Measurements from ENCODE around the gene TIMM13.
"Not testable (repeated sequence)": the region's sequence is repeated elsewhere in the genome, so short reads cannot be mapped to it uniquely, and the experiment has no call there.

TIMM13 gene

GRCh38 chr19:2429917-2430535 is 2.6 kb upstream of the TIMM13 start:
- no peak for DNase-seq

DNA sequence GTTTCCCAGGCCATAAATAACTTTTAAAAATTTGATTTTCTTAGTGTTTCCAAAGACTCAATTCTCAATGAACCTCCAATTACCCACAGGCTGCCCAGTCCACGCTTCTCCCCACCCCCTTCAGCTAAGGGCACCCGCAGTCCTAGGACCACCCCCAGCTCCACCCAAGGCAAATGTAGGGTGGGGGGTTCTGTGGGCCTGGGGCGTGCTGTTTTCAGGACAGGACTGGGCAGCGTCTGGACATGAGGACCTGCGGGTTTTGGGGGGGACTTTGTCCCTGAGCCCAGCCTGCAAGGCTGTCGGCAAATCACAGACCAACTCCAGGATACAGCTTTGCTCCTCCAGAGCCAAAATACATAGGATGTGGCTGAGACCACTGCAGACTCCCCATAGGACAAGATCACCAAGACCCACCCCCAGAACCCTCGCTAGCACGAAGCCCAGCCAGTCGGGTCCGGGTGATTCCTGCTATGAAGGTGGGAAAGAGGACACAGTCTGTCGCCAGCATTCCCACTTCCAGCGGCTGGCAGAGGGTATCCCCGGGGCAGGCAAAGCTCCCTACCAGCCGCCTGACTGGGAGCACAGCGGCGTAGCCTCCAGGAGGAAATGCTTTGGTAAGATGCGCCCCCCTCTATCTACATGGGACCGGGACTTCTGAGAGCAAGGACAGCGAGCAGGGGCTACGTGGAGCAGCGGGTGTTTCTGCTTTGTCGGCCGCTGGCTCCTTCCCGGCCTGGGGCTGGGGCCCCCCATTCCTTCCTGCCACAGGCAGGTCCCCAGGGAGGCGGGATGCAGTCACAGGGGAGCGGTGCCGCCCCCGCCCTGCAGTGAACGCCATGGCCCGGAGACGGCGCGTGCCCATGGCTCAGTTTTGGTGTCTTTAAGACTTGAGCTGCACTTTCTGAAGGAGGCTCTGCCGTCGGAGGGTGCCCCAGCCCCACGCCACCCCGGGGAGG is 1.6 kb upstream of the TIMM13 start:
- no peak for DNase-seq

DNA sequence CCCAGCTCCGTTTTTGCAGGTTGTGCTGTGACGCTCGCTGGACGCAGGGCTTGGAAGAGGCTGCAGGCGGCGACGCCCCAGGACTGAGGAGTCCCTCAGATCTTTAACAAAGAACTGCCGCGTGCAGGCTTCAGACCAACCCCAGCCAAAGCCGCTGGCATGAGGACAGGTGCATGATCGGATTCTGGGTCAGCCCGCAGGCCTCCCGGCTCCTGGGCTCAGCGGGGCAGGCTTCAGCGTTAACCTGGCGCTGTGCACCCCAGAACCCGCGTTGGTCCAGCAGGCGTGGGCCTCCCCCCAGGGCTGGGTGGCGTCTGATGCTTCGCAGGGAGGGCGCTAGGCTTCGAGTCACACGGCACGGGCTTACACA is 920 bp upstream of the TIMM13 start:
- DNase-seq = no peak

DNA sequence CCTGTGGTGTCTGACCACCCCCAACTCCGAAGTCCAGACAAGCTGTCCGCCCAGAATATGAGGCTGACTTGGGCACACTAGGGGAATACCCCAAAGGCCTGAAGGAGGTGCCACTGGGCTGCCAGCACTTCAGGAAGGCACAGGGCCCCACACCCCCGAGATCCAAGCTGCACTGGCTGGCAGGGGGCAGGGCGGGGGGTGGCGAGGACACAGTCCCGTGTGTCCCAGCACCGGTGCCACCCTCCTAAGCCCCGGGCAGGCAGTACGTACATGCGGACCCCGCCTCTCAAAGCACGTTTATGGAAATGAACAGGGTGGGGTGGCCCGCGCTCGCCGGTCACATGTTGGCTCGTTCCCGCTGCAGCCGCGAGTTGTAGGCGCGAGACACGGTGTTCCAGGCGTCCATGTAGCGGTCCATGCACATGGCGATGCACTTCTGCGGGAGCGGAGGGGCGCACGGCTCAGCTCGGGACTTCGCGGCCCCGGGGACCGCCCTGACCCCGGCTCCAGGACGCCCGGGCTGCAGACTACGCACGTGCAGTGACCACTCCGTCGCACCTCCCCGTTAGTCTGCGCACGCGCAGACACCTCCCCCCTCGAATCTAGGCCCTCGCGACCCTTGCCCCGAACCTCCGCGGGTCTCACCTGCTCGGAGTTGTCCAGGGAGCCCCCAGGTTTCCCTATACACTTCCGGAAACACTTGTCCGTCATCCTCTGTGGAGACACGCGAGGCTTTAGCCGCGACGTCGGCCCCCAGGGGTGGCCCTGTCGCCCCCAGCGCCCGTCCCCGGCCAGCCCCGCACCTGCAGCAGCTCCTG is 566 bp downstream of the TIMM13 start:
- DNase-seq = peak; percentile 56

- DNase-seq = no peak
These were observed 1.5 kb downstream of the TIMM13 start for GRCh38 chr19:2425622-2426581.

GRCh38 chr19:2424686-2425621 is 2.4 kb downstream of the TIMM13 start:
- DNase-seq = no peak

DNA sequence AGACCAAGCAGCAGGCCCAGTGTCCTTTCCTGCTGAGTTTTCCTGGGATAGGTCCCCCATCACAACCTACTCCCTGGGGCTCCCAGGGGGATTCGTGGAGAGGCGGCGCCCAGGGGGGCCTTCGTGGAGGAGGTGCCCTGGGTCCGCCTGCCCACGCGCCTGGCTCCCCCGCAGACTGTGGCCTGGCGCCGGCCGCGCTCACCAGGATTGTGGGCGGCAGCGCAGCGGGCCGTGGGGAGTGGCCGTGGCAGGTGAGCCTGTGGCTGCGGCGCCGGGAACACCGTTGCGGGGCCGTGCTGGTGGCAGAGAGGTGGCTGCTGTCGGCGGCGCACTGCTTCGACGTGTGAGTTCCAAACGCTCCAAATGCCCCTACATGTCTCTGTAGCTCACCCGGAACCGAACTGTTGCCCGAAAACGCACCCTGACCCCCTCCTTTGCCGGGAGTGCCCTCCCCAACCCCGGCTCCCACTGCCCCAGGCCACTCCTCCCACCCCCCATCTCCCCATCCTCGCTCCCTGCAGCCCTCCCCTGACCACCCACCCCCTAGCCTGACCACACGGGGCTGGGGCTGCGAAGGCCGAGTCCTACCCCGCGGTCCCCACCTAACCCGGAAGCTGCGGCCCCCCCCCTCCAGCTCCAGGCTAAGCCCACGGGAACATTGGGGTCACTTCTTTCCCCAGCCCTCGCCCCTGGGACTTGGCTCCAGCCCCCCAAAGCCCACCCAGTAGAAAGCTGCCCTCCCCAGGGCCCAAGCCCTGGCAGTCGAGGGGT is 3.3 kb downstream of the TIMM13 start:
- no peak for DNase-seq

DNA sequence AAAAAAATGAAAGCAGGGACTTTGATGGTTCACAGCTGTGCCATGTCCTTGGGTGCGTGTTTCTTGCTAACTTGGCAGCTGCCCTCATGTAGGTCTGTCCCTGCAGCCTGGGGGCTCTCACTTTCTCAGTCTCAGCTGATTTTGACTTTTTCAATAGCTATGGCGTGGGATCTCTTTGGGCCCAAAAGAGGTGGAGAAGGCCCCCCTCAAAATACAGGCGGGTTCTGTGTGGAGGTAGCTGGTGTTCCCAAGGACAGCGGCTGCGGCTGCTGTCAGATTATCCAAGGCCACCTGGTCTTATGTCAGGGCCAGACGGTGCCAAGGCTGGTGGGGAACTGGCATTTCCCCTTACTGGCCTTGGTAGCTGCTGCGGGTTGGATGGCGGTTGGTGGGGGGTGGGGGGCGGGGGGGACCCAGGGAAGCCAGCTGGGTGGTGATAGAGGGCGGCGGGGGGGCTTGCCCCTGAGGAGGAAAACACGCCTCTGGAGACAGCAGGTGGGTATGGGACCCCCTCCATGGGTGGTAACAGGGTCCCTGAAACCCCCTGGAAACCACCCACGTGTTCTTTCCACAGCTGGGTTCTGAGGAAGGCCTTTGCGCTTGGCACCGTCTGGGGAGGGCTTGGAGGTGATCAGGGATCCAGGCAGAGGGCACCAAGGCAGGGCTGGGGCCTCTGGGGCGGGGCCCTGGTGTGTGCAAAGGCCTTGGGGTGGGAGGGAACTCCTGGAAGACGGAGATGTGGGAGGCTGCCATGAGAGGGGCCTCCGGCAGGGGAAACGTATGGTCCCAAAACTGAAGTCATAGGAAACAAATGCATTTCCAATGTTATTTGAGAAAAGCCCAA is 4.1 kb downstream of the TIMM13 start:
- no peak for DNase-seq

DNA sequence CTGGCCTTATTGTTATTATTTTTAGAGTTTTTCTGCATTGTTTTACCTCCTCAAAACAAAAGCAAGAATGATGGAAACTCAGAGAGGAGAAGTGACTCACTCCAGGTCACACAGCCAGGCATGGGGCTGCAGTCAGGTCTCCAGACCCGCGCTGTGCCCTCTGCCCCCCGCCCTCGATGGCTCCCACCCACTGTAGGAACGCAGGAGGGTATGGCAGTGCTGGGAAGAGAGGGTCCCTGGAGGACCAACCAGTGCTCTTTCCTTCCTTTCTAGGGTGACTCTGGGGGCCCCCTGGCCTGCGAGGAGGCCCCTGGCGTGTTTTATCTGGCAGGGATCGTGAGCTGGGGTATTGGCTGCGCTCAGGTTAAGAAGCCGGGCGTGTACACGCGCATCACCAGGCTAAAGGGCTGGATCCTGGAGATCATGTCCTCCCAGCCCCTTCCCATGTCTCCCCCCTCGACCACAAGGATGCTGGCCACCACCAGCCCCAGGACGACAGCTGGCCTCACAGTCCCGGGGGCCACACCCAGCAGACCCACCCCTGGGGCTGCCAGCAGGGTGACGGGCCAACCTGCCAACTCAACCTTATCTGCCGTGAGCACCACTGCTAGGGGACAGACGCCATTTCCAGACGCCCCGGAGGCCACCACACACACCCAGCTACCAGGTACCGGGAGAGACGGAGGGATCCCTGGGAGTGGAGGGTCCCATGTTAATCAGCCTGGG is 5.6 kb downstream of the TIMM13 start:
- DNase-seq = no peak

DNA sequence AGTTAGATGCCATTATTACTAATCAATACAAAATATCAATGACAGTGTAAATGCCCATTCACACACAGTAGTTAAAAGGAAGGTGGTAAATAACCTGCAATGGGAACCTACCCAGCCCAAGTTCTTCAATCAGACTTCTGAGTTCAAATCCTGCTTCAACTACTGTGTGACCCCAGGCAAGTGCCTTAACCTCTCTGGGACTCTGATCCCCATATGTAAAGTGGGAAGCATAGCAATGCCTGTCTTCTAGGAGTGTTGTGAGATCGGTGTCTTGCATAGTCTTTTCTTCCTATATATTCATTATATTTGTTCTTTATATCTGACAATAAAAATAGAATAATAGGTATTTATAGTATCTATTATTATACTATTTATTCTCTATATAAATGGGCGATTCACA is 6.9 kb downstream of the TIMM13 start:
- no peak for DNase-seq

- DNase-seq = no peak
These were observed 7.6 kb downstream of the TIMM13 start for GRCh38 chr19:2419754-2420153.

- DNase-seq = no peak
These were observed 9.4 kb downstream of the TIMM13 start for GRCh38 chr19:2417881-2418406.

GRCh38 chr19:2417436-2417835 is 9.9 kb downstream of the TIMM13 start:
- not testable (repeated sequence) for DNase-seq

DNA sequence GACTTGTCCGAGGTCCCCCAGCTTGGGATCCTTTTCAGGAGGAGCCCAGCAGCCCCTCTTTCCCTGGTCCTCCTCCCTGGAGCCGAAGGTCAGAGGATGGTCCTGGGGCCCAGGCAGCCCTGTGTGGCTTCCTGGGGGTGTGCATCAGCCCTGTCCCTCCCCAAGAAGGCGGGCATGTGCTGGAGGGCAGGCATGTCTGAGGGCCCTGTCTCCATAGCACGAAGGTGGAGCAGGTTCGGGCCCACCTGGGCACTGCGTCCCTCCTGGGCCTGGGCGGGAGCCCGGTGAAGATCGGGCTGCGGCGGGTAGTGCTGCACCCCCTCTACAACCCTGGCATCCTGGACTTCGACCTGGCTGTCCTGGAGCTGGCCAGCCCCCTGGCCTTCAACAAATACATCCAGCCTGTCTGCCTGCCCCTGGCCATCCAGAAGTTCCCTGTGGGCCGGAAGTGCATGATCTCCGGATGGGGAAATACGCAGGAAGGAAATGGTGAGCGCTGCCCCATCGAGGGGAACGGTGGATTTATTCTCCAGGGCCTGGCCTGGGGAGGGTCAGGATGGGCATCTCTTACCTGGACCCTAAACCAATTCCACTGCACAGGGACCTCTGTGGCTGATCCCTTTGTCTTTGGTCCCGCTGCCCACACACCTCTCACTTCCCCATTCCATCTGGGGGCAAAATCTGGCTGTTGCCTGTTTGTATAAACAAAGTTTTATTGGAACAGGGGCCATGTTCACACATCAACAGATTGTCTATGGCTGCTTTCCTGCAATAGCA is 10.9 kb downstream of the TIMM13 start:
- no peak for DNase-seq

GRCh38 chr19:2415973-2416319 is 11.4 kb downstream of the TIMM13 start:
- DNase-seq = no peak

DNA sequence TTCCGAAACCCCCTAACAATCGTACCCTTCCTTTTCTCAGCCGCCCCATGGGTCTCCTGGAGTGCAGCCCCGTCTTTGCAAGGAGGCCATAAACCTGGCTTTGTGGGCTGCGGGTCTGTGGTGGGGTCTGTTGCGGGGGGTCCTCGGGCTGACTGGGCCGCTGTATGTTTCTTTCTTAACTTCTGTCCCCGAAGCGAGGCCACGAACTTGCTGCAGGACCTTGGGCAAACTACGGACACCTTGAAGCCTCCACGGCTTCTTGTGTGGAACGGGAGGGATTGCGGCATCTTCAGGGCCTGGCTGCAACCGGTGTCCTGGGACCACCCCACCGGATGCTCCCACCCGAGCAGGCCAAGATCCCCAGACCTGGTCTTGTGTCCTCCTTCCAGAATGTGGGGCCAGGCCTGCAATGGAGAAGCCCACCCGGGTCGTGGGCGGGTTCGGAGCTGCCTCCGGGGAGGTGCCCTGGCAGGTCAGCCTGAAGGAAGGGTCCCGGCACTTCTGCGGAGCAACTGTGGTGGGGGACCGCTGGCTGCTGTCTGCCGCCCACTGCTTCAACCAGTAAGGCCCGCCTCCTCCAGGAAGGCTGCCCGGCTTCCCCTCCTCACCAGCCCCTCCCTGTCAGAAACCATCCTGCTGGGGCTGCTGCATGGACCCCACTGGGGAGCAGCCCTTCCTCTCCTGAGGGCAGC is 12.0 kb downstream of the TIMM13 start:
- no peak for DNase-seq

DNA sequence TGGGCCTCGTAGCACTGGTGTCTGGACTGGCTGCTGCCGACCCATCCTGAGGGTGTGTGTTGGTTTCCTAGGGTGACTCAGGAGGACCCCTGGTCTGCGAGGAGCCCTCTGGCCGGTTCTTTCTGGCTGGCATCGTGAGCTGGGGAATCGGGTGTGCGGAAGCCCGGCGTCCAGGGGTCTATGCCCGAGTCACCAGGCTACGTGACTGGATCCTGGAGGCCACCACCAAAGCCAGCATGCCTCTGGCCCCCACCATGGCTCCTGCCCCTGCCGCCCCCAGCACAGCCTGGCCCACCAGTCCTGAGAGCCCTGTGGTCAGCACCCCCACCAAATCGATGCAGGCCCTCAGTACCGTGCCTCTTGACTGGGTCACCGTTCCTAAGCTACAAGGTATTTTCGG is 13.8 kb downstream of the TIMM13 start:
- DNase-seq = no peak

All from activated naive CD4-positive, alpha-beta T cell treated with anti-CD3 and anti-CD28 coated beads, Interleukin-2, amount 50 U/mL, for 16 hours (primary cell).